ENCODE data around the gene PPP2R5E.

PPP2R5E gene

DNA sequence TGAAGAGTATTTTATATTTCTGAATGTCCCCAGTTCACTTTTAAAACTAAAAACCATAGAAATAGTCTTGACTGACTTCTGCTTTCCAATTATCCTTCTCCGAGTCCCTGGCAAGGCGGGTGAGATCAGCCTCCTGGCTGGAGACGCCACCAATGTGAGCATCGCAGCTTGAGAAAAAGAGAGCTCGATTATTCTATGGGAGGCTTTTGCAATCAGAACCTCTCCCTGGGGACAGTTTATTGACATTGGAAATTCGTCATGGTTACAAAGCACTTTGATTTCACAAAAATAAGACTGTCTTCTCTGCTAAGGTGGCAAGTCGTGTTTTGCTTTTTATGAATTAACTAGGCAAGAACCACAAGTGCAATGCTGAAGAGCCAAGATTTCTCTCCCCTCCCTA is 200.8 kb downstream of the PPP2R5E start:
- TF ChIP-seq, protein P1, sequence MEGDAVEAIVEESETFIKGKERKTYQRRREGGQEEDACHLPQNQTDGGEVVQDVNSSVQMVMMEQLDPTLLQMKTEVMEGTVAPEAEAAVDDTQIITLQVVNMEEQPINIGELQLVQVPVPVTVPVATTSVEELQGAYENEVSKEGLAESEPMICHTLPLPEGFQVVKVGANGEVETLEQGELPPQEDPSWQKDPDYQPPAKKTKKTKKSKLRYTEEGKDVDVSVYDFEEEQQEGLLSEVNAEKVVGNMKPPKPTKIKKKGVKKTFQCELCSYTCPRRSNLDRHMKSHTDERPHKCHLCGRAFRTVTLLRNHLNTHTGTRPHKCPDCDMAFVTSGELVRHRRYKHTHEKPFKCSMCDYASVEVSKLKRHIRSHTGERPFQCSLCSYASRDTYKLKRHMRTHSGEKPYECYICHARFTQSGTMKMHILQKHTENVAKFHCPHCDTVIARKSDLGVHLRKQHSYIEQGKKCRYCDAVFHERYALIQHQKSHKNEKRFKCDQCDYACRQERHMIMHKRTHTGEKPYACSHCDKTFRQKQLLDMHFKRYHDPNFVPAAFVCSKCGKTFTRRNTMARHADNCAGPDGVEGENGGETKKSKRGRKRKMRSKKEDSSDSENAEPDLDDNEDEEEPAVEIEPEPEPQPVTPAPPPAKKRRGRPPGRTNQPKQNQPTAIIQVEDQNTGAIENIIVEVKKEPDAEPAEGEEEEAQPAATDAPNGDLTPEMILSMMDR (IDR thresholded peaks at IDR 0.05; ENCODE audit: low read depth, low read length) = no peak
- no peak for DNase-seq (ENCODE audit: extremely low read depth, low read depth)

DNA sequence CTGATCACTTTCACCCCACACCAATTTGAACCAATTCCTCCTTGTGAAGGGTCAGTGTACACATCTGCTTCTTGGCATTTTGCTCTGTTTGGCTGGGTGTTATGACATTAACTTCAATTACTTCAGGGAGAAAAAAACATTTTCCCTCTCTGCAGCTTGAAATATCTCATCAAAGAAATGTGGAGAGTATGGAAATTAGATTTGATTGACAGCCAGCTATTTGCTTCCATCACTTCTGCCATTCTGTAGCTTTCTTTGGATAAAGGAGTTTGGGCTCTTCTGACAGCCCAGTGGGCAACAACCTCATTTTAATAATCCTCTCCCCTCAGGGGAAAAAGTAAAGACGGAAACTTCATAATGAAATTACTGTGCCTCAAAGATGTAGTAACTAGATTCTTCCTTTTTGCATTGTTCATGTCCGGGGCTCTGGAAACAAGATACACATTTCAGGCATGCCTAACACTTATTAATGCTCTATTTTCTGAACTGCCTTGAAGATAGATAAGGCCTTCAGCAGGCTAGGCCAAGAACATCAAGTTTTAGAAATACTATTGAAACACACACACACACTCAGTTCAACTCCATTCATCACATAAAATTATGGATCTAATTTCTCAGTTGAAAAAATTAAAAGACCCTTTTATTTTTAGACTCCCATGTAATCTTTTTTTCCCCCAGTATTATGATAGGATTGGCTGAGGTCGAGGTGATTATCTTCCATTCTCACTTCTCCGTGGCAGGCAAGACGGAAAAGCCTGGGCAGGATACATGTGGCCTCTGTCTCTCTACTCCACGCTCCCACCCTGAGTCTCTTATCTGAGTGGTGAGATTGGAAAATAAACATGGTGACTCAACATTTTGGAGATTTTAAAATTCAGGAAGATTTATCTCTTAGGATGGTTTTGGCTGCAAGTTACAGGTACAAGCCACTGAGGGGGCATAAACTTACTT is 214.1 kb downstream of the PPP2R5E start:
- no peak for DNase-seq (ENCODE audit: extremely low read depth, low read depth)
- TF ChIP-seq, protein P1 (IDR thresholded peaks at IDR 0.05; ENCODE audit: low read depth, low read length) = no peak

DNA sequence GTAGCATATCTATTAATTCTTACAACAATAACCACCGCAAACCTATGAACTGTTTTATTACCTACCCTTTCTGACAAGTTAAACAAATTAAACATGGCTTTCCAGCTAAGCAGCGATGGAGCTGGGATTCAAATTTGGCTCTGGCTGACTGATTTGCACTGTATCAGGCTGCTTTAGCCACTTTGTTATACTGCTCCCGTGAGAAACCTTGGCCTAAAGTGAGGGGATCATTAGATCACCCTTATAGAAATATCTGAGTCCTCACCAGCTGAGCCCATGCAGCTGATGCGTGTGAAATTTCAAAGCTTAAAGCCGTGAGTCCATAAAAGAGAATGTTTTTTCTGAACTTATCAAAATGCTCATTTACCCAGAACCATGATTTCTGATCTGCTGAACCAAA is 216.3 kb downstream of the PPP2R5E start:
- TF ChIP-seq, protein P1 (IDR thresholded peaks at IDR 0.05; ENCODE audit: low read depth, low read length) = no peak
- DNase-seq (ENCODE audit: extremely low read depth, low read depth) = no peak

DNA sequence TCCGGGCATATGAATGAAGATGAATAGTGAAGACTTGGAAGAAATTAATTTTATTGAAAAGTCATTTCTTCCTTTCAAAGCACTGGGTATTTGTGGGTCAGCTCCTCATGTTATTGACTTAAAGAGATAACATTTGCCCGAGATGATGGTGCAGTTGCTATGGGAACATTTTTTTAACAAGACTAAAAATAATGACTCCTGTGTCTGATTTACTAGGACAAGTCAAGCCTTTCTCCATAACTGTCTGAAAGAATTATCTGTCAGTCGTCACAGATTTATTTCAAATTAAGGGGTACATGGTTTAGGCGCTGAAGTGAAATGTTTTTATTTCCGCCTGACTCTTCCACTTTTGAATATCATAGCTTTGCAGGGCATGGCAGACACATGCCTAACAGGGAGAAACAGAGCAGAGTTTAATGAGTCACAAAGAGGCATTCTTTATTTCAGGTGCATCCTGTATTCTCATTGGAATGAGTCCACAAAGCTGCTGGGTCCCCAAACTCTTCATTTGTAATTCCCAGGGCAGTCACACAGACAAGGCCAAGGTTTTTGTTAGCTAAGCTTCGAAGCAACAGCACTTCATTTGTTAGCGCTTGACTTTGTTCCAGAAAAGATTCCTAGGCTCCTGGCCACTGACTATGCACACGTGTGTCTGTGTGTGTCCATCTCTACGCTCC is 220.1 kb downstream of the PPP2R5E start:
- no peak for DNase-seq (ENCODE audit: extremely low read depth, low read depth)
- TF ChIP-seq, protein P1 (IDR thresholded peaks at IDR 0.05; ENCODE audit: low read depth, low read length) = no peak

DNA sequence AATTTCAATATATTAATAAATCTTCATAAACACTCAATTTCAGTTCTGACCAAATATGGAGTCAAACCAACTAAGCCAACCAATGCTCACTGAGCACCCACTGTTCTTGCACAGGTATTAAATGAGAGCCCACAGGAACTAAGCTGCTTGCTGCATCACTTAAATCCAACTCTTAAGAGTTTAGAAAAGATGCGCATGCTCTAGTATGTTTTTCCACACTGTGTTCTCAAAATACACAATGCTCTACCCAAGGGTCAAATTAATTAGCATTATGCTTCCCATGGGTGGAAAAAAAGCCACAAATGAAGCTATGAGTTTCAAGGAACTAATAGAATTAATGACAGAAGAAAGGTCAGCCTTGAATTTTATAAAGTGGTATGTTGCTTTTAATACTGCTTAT is 220.7 kb downstream of the PPP2R5E start:
- TF ChIP-seq, protein P1 (IDR thresholded peaks at IDR 0.05; ENCODE audit: low read depth, low read length) = no peak
- no peak for DNase-seq (ENCODE audit: extremely low read depth, low read depth)
